H1 (cell line): Measurements from ENCODE around the gene ALPL. TPM values are rescaled to one million over a fixed set of nuclear protein-coding genes. Genes with fewer than 3 reads are reported as not detected.

Experiments
- CTCF ChIA-PET: fragments of 300-600 bp; sonication (Branson Sonifier 250); formaldehyde crosslinking; loops from one replicate; lab custom pipeline; 2021; ENCODE audit not compliant: partially characterized antibody; lab: Charles Lee
- POLR2A ChIA-PET: fragments of 300-600 bp; sonication (Branson Sonifier 250); formaldehyde crosslinking; loops from one replicate; lab custom pipeline; 2021; ENCODE audit warnings: inconsistent platforms; ENCODE audit not compliant: partially characterized antibody; lab: Charles Lee
- DNase-seq, 2 experiments: peaks; one replicate each; pipeline versions ENCODE4 v3.0.0 to v3.0.0-alpha.2; 2010 to 2022; ENCODE audit warnings: low spot score in 2 of 2, low read depth in 1 of 2, mixed read lengths in 1 of 2
- FAIRE-seq: peaks from 2 replicates; lab custom pipeline; 2011; peaks lifted over from hg19 to GRCh38; lab: Jason Lieb, UNC
- H2AFZ ChIP-seq: 2 replicates; pipeline ENCODE4 v1.8.1; 2012; ENCODE audit warnings: low read length, inconsistent platforms
- H2AK5ac ChIP-seq: 2 replicates; pipeline ENCODE4 v1.6.1; 2013; ENCODE audit warnings: low read depth, low read length
- H2BK120ac ChIP-seq: replicated peaks from 2 replicates; pipeline ENCODE3; 2013; ENCODE audit warnings: low read depth, low read length, inconsistent platforms
- H2BK12ac ChIP-seq: 2 replicates; pipeline ENCODE4 v1.6.1; 2013; ENCODE audit warnings: low read depth, low read length
- H2BK15ac ChIP-seq: 2 replicates; pipeline ENCODE4 v1.6.1; 2013; ENCODE audit warnings: low read length
- H2BK20ac ChIP-seq: 2 replicates; pipeline ENCODE4 v1.6.1; 2013; ENCODE audit warnings: low read length
- H2BK5ac ChIP-seq: 2 replicates; pipeline ENCODE4 v1.6.1; 2013; ENCODE audit warnings: low read depth, low read length
- H3K14ac ChIP-seq: 2 replicates; pipeline ENCODE4 v1.6.1; 2013; ENCODE audit warnings: inconsistent platforms; ENCODE audit not compliant: insufficient read length
- H3K18ac ChIP-seq: 2 replicates; pipeline ENCODE4 v1.6.1; 2013; ENCODE audit warnings: low read length; ENCODE audit errors: extremely low read depth
- H3K23ac ChIP-seq: 2 replicates; pipeline ENCODE4 v1.6.1; 2013; ENCODE audit warnings: inconsistent platforms; ENCODE audit not compliant: insufficient read length
- H3K23me2 ChIP-seq: 2 replicates; pipeline ENCODE4 v1.6.1; 2013; ENCODE audit warnings: low read depth, low read length
- H3K27ac ChIP-seq: 2 replicates; pipeline ENCODE4 v1.6.1; 2011; ENCODE audit warnings: low read depth, low read length, inconsistent platforms
- H3K27me3 ChIP-seq, 4 experiments: replicated peaks in 1 of 4; 1 replicate in 1 of 4; 2 replicates in 3 of 4; pipeline versions ENCODE4 v1.6.1 to v1.8.1; 2011 to 2013; ENCODE audit warnings: low read length in 3 of 4, mild to moderate bottlenecking in 3 of 4, inconsistent platforms in 2 of 4, mixed read lengths in 2 of 4, moderate library complexity in 1 of 4; ENCODE audit not compliant: control insufficient read depth in 3 of 4, insufficient read depth in 3 of 4; ENCODE audit errors: extremely low read depth in 1 of 4
- H3K36me3 ChIP-seq, 4 experiments: 2 replicates each; pipeline versions ENCODE4 v1.6.1 to v1.8.1; 2011 to 2013; ENCODE audit warnings: mild to moderate bottlenecking in 4 of 4, low read length in 3 of 4, moderate library complexity in 2 of 4, control low read depth in 1 of 4, inconsistent platforms in 1 of 4; ENCODE audit not compliant: insufficient read depth in 4 of 4, control insufficient read depth in 2 of 4
- H3K4ac ChIP-seq: replicated peaks from 2 replicates; pipeline ENCODE3; 2013; ENCODE audit warnings: low read length, low read depth, mixed read lengths, inconsistent platforms; ENCODE audit not compliant: insufficient read length
- H3K4me1 ChIP-seq, 4 experiments: replicated peaks in 1 of 4; 1 replicate in 1 of 4; 2 replicates in 3 of 4; pipeline versions ENCODE4 v1.6.1 to v1.8.1; 2011 to 2013; ENCODE audit warnings: low read length in 3 of 4, inconsistent platforms in 2 of 4, mixed read lengths in 1 of 4; ENCODE audit not compliant: insufficient read depth in 4 of 4, control insufficient read depth in 3 of 4
- H3K4me2 ChIP-seq, 2 experiments: 2 replicates each; pipeline versions ENCODE4 v1.6.1 to v1.8.1; 2011 to 2013; ENCODE audit warnings: low read depth in 2 of 2, low read length in 2 of 2, control low read depth in 1 of 2, inconsistent platforms in 1 of 2, mild to moderate bottlenecking in 1 of 2; ENCODE audit not compliant: insufficient read depth in 1 of 2
- H3K4me3 ChIP-seq, 4 experiments: fragments of 200-600, 300-600 bp in 1 of 4; sonication (generic), shearing (Covaris generic), sonication (Bioruptor Twin) in 1 of 4; 2 replicates each; pipeline versions ENCODE4 v1.5.1 to v1.8.1; 2011 to 2016; ENCODE audit warnings: low read length in 4 of 4, low read depth in 3 of 4, control low read depth in 2 of 4, inconsistent platforms in 2 of 4, mild to moderate bottlenecking in 2 of 4, mixed read lengths in 1 of 4, moderate library complexity in 1 of 4; ENCODE audit not compliant: insufficient read depth in 2 of 4; ENCODE audit errors: extremely low read depth in 1 of 4
- H3K56ac ChIP-seq: replicated peaks from 2 replicates; pipeline ENCODE3; 2013; ENCODE audit warnings: low read depth, mild to moderate bottlenecking, mixed read lengths, low read length, inconsistent platforms; ENCODE audit not compliant: insufficient read length
- H3K79me1 ChIP-seq: 2 replicates; pipeline ENCODE4 v1.6.1; 2013; ENCODE audit warnings: low read depth, low read length, control low read depth
- H3K79me2 ChIP-seq, 2 experiments: 2 replicates each; pipeline versions ENCODE4 v1.6.1 to v1.8.1; 2012 to 2013; ENCODE audit warnings: low read length in 2 of 2, mild to moderate bottlenecking in 2 of 2, inconsistent platforms in 1 of 2; ENCODE audit not compliant: insufficient read depth in 2 of 2, control insufficient read depth in 1 of 2
- H3K9ac ChIP-seq, 4 experiments: replicated peaks in 1 of 4; 1 replicate in 1 of 4; 2 replicates in 3 of 4; pipeline versions ENCODE4 v1.6.1 to v1.8.1; 2011 to 2013; ENCODE audit warnings: low read depth in 3 of 4, low read length in 3 of 4, control low read depth in 2 of 4, mild to moderate bottlenecking in 2 of 4, moderate library complexity in 2 of 4, inconsistent platforms in 1 of 4; ENCODE audit errors: extremely low read depth in 1 of 4
- H3K9me3 ChIP-seq, 2 experiments: 2 replicates each; pipeline versions ENCODE4 v1.6.1 to v1.8.1; 2012 to 2013; ENCODE audit warnings: mild to moderate bottlenecking in 2 of 2, moderate library complexity in 2 of 2, control low read depth in 1 of 2, inconsistent platforms in 1 of 2, low read depth in 1 of 2, low read length in 1 of 2, mixed read lengths in 1 of 2; ENCODE audit not compliant: insufficient read depth in 2 of 2
- H4K20me1 ChIP-seq, 2 experiments: replicated peaks in 1 of 2; 2 replicates each; pipeline versions ENCODE3 to v1.8.1; 2011 to 2013; ENCODE audit warnings: inconsistent platforms in 2 of 2, low read length in 2 of 2, mild to moderate bottlenecking in 1 of 2; ENCODE audit not compliant: insufficient read depth in 2 of 2, control insufficient read depth in 1 of 2
- H4K5ac ChIP-seq: 2 replicates; pipeline ENCODE4 v1.6.1; 2013; ENCODE audit warnings: low read length, low read depth, mixed read lengths, inconsistent platforms; ENCODE audit not compliant: insufficient read length
- H4K8ac ChIP-seq: 2 replicates; pipeline ENCODE4 v1.8.0; 2013; ENCODE audit warnings: mild to moderate bottlenecking, moderate library complexity, low read length, inconsistent platforms; ENCODE audit not compliant: insufficient read depth; ENCODE audit errors: extremely low read depth
- H4K91ac ChIP-seq: replicated peaks from 2 replicates; pipeline ENCODE3; 2013; ENCODE audit warnings: low read length, mixed read lengths, inconsistent platforms; ENCODE audit not compliant: insufficient read length
- ATF2 ChIP-seq: IDR thresholded peaks from 2 replicates; pipeline ENCODE4 v1.6.1; 2012; ENCODE audit warnings: low read length, inconsistent platforms
- CBX8 ChIP-seq: fragments of 300-800, 300-1000 bp; sonication (generic); IDR thresholded peaks from 2 replicates; pipeline ENCODE4 v1.7.1; 2016; ENCODE audit warnings: low read depth, low read length, borderline replicate concordance
- EGR1 ChIP-seq: IDR thresholded peaks from 2 replicates; pipeline ENCODE4 v1.6.1; 2011; ENCODE audit warnings: low read depth, low read length, borderline replicate concordance
- EP300 ChIP-seq, 2 experiments: IDR thresholded peaks; 1 replicate in 1 of 2; 2 replicates in 1 of 2; pipeline ENCODE4 v1.6.1; 2011 to 2012; ENCODE audit warnings: low read depth in 2 of 2, low read length in 2 of 2, mild to moderate bottlenecking in 2 of 2, borderline replicate concordance in 1 of 2, inconsistent platforms in 1 of 2, moderate library complexity in 1 of 2
- JUN ChIP-seq: IDR thresholded peaks from 2 replicates; pipeline ENCODE4 v1.6.1; 2011; ENCODE audit warnings: low read depth, mild to moderate bottlenecking, improper control_type of control experiment, low read length
- NANOG ChIP-seq: IDR thresholded peaks from 2 replicates; pipeline ENCODE4 v1.6.1; 2011; ENCODE audit warnings: low read length, low read depth, mild to moderate bottlenecking, inconsistent platforms; ENCODE audit not compliant: insufficient read depth, poor library complexity, severe bottlenecking
- RBBP5 ChIP-seq: IDR thresholded peaks from 2 replicates; pipeline ENCODE4 v1.7.1; 2012; ENCODE audit warnings: low read depth, mild to moderate bottlenecking, inconsistent platforms, low read length, moderate library complexity, borderline replicate concordance
- RNF2 ChIP-seq: fragments of 200-900, 300-1000 bp; sonication (generic); IDR thresholded peaks from 2 replicates; pipeline ENCODE4 v1.7.1; 2016; ENCODE audit warnings: borderline replicate concordance, low read depth, mild to moderate bottlenecking, antibody characterized with exemption, low read length; ENCODE audit not compliant: poor library complexity, severe bottlenecking; ENCODE audit errors: missing control alignments
- SIRT6 ChIP-seq: IDR thresholded peaks from one replicate; pipeline ENCODE4 v1.7.1; 2012; ENCODE audit warnings: low read length, inconsistent platforms
- TAF1 ChIP-seq: IDR thresholded peaks from 2 replicates; pipeline ENCODE4 v1.6.1; 2011; ENCODE audit warnings: mild to moderate bottlenecking, low read depth, low read length
- TEAD4 ChIP-seq: IDR thresholded peaks from 2 replicates; pipeline ENCODE4 v1.6.1; 2012; ENCODE audit warnings: low read depth, low read length, inconsistent platforms, mixed read lengths
- YY1 ChIP-seq: IDR thresholded peaks from 2 replicates; pipeline ENCODE4 v1.6.1; 2011; ENCODE audit warnings: low read depth, mild to moderate bottlenecking, low read length
- WGBS, 2 experiments: shearing (Covaris generic) in 1 of 2; methylation state at CpG; one replicate each; pipeline versions ENCODE4 v1.1.6 to v1.1.7; 2013 to 2015; ENCODE audit warnings: low lambda C conversion rate in 2 of 2, mixed read lengths in 2 of 2, inconsistent platforms in 1 of 2, low coverage in 1 of 2, missing lambda C conversion rate in 1 of 2; ENCODE audit not compliant: insufficient replicate concordance in 2 of 2, insufficient coverage in 1 of 2, insufficient read length in 1 of 2; ENCODE audit errors: extremely low coverage in 1 of 2, missing lambda C conversion rate in 1 of 2; 5-methylcytosine and 5-hydroxymethylcytosine counted together
- polyA plus RNA-seq, 7 experiments: library from polyadenylated mRNA; depleted of rRNA in 3 of 7; stranded (reverse) in 5 of 7; unstranded in 2 of 7; fragments of >200 nt in 5 of 7; fragments of 200-250 nt in 2 of 7; gene quantifications; 1 replicate in 5 of 7; 2 replicates in 1 of 7; 4 replicates in 1 of 7; pipeline versions ENCODE4 v1.2.1 to v1.2.3, GENCODE V29; 2011 to 2013; ENCODE audit warnings: missing spikeins in 2 of 7, mixed read lengths in 2 of 7
- total RNA-seq: library from RNA; stranded (reverse); fragmentation: NEBNext Ultra II Directional; extraction: Animal tissue kit (Norgen Biotek cat#: 25700); gene quantifications from 2 replicates; pipeline ENCODE4 v1.2.1, GENCODE V29; 2021

ALPL gene
- total and polyA plus RNA-seq, 2 of the 8 experiments (the other 6 are each of a cell fraction or from before 2014, with no cell fraction given): 175 to 362 TPM

GRCh38 chr1:21596174-21596573, 87.0 kb downstream of the ALPL start:
- Histone ChIP-seq H3K36me3 (no peaks in the 10 kb centered on the region), H2BK12ac (no peak overlapping the region), H4K91ac (no peak overlapping the region), H2BK15ac (no peak overlapping the region), H4K20me1 (peaks cover 0 to 1% of the 10 kb centered on the region in 2 experiments), H2BK5ac (no peak overlapping the region), H3K79me2 (no peaks in the 10 kb centered on the region), H3K4me2 (no peak overlapping the region), H2BK20ac (no peak overlapping the region), H2BK120ac (no peak overlapping the region), H2AK5ac (no peak overlapping the region), H3K23me2 (no peaks in the 10 kb centered on the region), H3K27ac (no peak overlapping the region), H3K9ac (no peak overlapping the region), H3K4me1 (peaks cover under 1 to 5% (median 3%) of the 10 kb centered on the region in 4 experiments; a peak in 6 of 7 replicates), H3K27me3 (0 out of 7 replicates have a peak, but pooled peaks cover 0 to 2% (median 0%) of the 10 kb centered on the region in 4 experiments), H3K79me1 (no peaks in the 10 kb centered on the region), H3K4me3 (no peak overlapping the region), H3K14ac (no peak overlapping the region), H4K5ac (no peak overlapping the region), H3K56ac (no peak overlapping the region), H2AFZ (no peak overlapping the region), H3K23ac (no peak overlapping the region), H4K8ac (no peak overlapping the region; the same call in 1 of the 2 replicates), H3K18ac (no peak overlapping the region), H3K9me3 (no peaks in the 10 kb centered on the region), H3K4ac (no peak overlapping the region)
- 86% methylated on average over 9 of the region's 11 CpGs; no CpG with 5 or more reads in 1 of the 2 experiments for WGBS, 2 experiments
- CTCF ChIA-PET: interaction anchor here (0.6 to 6.7 kb wide), 34 partner anchors 10 to 426 kb away, joined by 3 to 63 read pairs (median 5); partner anchors contain the start of gene ALPL
- no peak for FAIRE-seq
- no peak for DNase-seq
- POLR2A ChIA-PET: interaction anchor here (1.0 kb wide), 1 partner anchor 21 kb away, joined by 3 read pairs; no protein-coding TSS in a partner anchor
- TF ChIP-seq EP300 (IDR thresholded peaks at IDR 0.05; ENCODE audit: borderline replicate concordance in 1 of 2, low read depth in 2 of 2, low read length in 2 of 2) (no peak), ATF2 (no peak), SIRT6 (no peak), CBX8 (no peak), EGR1 (no peak), YY1 (no peak), NANOG (no peak), JUN (no peak), TEAD4 (no peak), TAF1 (no peak), RNF2 (no peak), RBBP5 (no peak)
